ENCODE data around the gene ST3GAL3.

- no peak for TF ChIP-seq CTCF (IDR thresholded peaks at IDR 0.05; ENCODE audit: insufficient read depth, low read length)
- TF ChIP-seq REST (IDR thresholded peaks at IDR 0.05; ENCODE audit: insufficient replicate concordance, low read depth), result no peak
Observed at GRCh38 chr1:43819357-43819756, 112.0 kb downstream of the ST3GAL3 start.

Measured in HL-60 (cell line).